SK-N-SH (cell line): Measurements from ENCODE around the gene GGTLC1. TPM values are rescaled to one million over a fixed set of nuclear protein-coding genes. Genes with fewer than 3 reads are reported as not detected.

Source experiments
- CTCF ChIA-PET: fragments of 300-600, 350-600 bp; formaldehyde crosslinking; extraction: SDS; loops from one replicate; lab custom pipeline; 2021; lab: Yijun Ruan, JAX
- POLR2A ChIA-PET: fragments of 350-600 bp; sonication (Branson Sonifier 250); formaldehyde crosslinking; extraction: SDS; loops from one replicate; lab custom pipeline; 2020; ENCODE audit warnings: antibody characterized with exemption, inconsistent platforms; lab: Yijun Ruan, JAX
- DNase-seq: peaks from one replicate; pipeline ENCODE4 v3.0.0; 2012
- H2AFZ ChIP-seq: fragments of 200-600 bp; sonication (generic); 2 replicates; pipeline ENCODE4 v1.8.1; 2016; ENCODE audit warnings: antibody characterized with exemption, mild to moderate bottlenecking, low read depth
- H3F3A ChIP-seq: fragments of 200-600 bp; sonication (generic); replicated peaks from 2 replicates; pipeline ENCODE3; 2016; ENCODE audit warnings: antibody characterized with exemption, mild to moderate bottlenecking; ENCODE audit not compliant: insufficient read depth
- H3K27ac ChIP-seq, 2 experiments: fragments of 200-500 bp in 1 of 2; fragments of 200-600 bp in 1 of 2; sonication (Bioruptor generic) in 1 of 2; sonication (generic), shearing (Covaris generic) in 1 of 2; 2 replicates each; pipeline versions ENCODE4 v1.5.1 to v1.6.1; 2014 to 2016; ENCODE audit warnings: low read depth in 2 of 2, inconsistent platforms in 1 of 2, low read length in 1 of 2, mild to moderate bottlenecking in 1 of 2, mixed read lengths in 1 of 2
- H3K27me3 ChIP-seq: fragments of 200-600 bp; sonication (generic), shearing (Covaris generic); 2 replicates; pipeline ENCODE4 v1.6.1; 2016; ENCODE audit warnings: mixed run types; ENCODE audit not compliant: insufficient read depth
- H3K36me3 ChIP-seq, 2 experiments: fragments of 200-500 bp in 1 of 2; fragments of 200-600 bp in 1 of 2; sonication (Bioruptor generic) in 1 of 2; sonication (generic) in 1 of 2; replicated peaks in 1 of 2; 2 replicates each; pipeline versions ENCODE3 to v1.5.1; 2014 to 2016; ENCODE audit warnings: low read length in 1 of 2, mild to moderate bottlenecking in 1 of 2; ENCODE audit not compliant: insufficient read depth in 2 of 2, control insufficient read depth in 1 of 2
- H3K4me1 ChIP-seq, 2 experiments: fragments of 200-500 bp in 1 of 2; fragments of 200-600 bp in 1 of 2; sonication (Bioruptor generic) in 1 of 2; sonication (generic), shearing (Covaris generic) in 1 of 2; 2 replicates each; pipeline versions ENCODE4 v1.5.1 to v1.6.1; 2014 to 2016; ENCODE audit warnings: low read depth in 1 of 2, low read length in 1 of 2, mixed run types in 1 of 2; ENCODE audit not compliant: insufficient read depth in 2 of 2, control insufficient read depth in 1 of 2
- H3K4me2 ChIP-seq: fragments of 200-600 bp; sonication (generic), shearing (Covaris generic); 2 replicates; pipeline ENCODE4 v1.6.1; 2017; ENCODE audit warnings: mixed run types
- H3K4me3 ChIP-seq, 2 experiments: fragments of 200-500 bp in 1 of 2; fragments of 200-600 bp in 1 of 2; sonication (Bioruptor generic) in 1 of 2; sonication (generic), shearing (Covaris generic) in 1 of 2; 2 replicates each; pipeline versions ENCODE4 v1.5.1 to v1.8.1; 2014 to 2016; ENCODE audit warnings: low read depth in 2 of 2, inconsistent platforms in 1 of 2, low read length in 1 of 2, mild to moderate bottlenecking in 1 of 2, mixed read lengths in 1 of 2, moderate library complexity in 1 of 2
- H3K79me2 ChIP-seq: fragments of 200-600 bp; sonication (generic); 2 replicates; pipeline ENCODE4 v1.8.1; 2017; ENCODE audit warnings: mild to moderate bottlenecking; ENCODE audit not compliant: insufficient read depth
- H3K9ac ChIP-seq: fragments of 200-600 bp; sonication (generic); 2 replicates; pipeline ENCODE4 v1.6.1; 2017; ENCODE audit warnings: mixed run types
- H3K9me2 ChIP-seq: fragments of 200-600 bp; sonication (generic); 2 replicates; pipeline ENCODE4 v1.6.1; 2017; ENCODE audit warnings: mixed run types
- H3K9me3 ChIP-seq: fragments of 200-600 bp; sonication (generic); 2 replicates; pipeline ENCODE4 v1.6.1; 2017; ENCODE audit warnings: mixed run types, mild to moderate bottlenecking, moderate library complexity
- H4K20me1 ChIP-seq: fragments of 200-600 bp; sonication (generic); 2 replicates; pipeline ENCODE4 v1.6.1; 2017; ENCODE audit warnings: mild to moderate bottlenecking, mixed run types; ENCODE audit not compliant: insufficient read depth
- CHD2 ChIP-seq: fragments of 150-350 bp; IDR thresholded peaks from 2 replicates; pipeline ENCODE4 v1.6.1; 2018; ENCODE audit warnings: low read length; ENCODE audit not compliant: partially characterized antibody
- EP300 ChIP-seq, 2 experiments: IDR thresholded peaks; 2 replicates each; pipeline versions ENCODE4 v1.4.0 to v1.6.1; 2012; ENCODE audit warnings: borderline replicate concordance in 1 of 2, low read depth in 1 of 2, low read length in 1 of 2
- GABPA ChIP-seq: IDR thresholded peaks from 2 replicates; pipeline ENCODE4 v1.4.0; 2012; ENCODE audit warnings: low read depth, mild to moderate bottlenecking
- JUND ChIP-seq: IDR thresholded peaks from 2 replicates; pipeline ENCODE4 v1.4.0; 2012
- MAX ChIP-seq: IDR thresholded peaks from 2 replicates; pipeline ENCODE4 v1.4.0; 2012; ENCODE audit warnings: low read depth
- MEF2A ChIP-seq: IDR thresholded peaks from 2 replicates; pipeline ENCODE4 v1.4.0; 2012; ENCODE audit warnings: low read depth, borderline replicate concordance
- NRF1 ChIP-seq: IDR thresholded peaks from 2 replicates; pipeline ENCODE4 v1.6.1; 2012; ENCODE audit warnings: low read depth, mild to moderate bottlenecking, low read length
- PBX3 ChIP-seq: IDR thresholded peaks from 2 replicates; pipeline ENCODE4; 2012
- RAD21 ChIP-seq: IDR thresholded peaks from 2 replicates; pipeline ENCODE4 v1.6.1; 2012; ENCODE audit warnings: mild to moderate bottlenecking, low read length
- RCOR1 ChIP-seq: fragments of 150-350 bp; IDR thresholded peaks from 2 replicates; pipeline ENCODE4 v1.6.1; 2017; ENCODE audit warnings: antibody characterized with exemption, low read length
- REST ChIP-seq: IDR thresholded peaks from 2 replicates; pipeline ENCODE4 v1.6.1; 2012; ENCODE audit warnings: mild to moderate bottlenecking, low read depth, low read length, moderate library complexity
- SIN3A ChIP-seq: IDR thresholded peaks from 2 replicates; pipeline ENCODE4 v1.6.1; 2012; ENCODE audit warnings: low read depth, mild to moderate bottlenecking, low read length, moderate library complexity, borderline replicate concordance
- SMC3 ChIP-seq: IDR thresholded peaks from 2 replicates; pipeline ENCODE4 v1.6.1; 2012; ENCODE audit warnings: low read depth, low read length, improper control_type of control experiment
- TAF1 ChIP-seq: IDR thresholded peaks from 2 replicates; pipeline ENCODE4 v1.6.1; 2012; ENCODE audit warnings: low read depth, mild to moderate bottlenecking, low read length, moderate library complexity, borderline replicate concordance
- TEAD4 ChIP-seq: IDR thresholded peaks from 2 replicates; pipeline ENCODE4 v1.4.0; 2012; ENCODE audit warnings: mild to moderate bottlenecking, borderline replicate concordance; ENCODE audit not compliant: insufficient read depth
- USF1 ChIP-seq: IDR thresholded peaks from 2 replicates; pipeline ENCODE4 v1.4.0; 2012; ENCODE audit warnings: low read depth, borderline replicate concordance
- YY1 ChIP-seq: IDR thresholded peaks from 2 replicates; pipeline ENCODE4 v1.4.0; 2012; ENCODE audit warnings: low read depth, mild to moderate bottlenecking
- ZBTB33 ChIP-seq: IDR thresholded peaks from 2 replicates; pipeline ENCODE4 v1.4.0; 2012; ENCODE audit warnings: low read depth, borderline replicate concordance
- WGBS: methylation state at CpG from one replicate; pipeline ENCODE4 v1.1.6; 2017; ENCODE audit warnings: low lambda C conversion rate; 5-methylcytosine and 5-hydroxymethylcytosine counted together
- polyA plus RNA-seq, 3 experiments: library from polyadenylated mRNA; depleted of rRNA; stranded (reverse); fragments of >200 nt; gene quantifications; 2 replicates each; pipeline ENCODE4 v1.2.3, GENCODE V29; 2012

The GGTLC1 gene
- polyA plus RNA-seq, 1 of the 3 experiments (the other 2 are of a cell fraction), result not detected

GRCh38 chr20:23966927-23967615 lies 21.5 kb downstream of the GGTLC1 start:
- no peaks in the 10 kb centered on the region for H3K79me2 ChIP-seq
- no peaks in the 10 kb centered on the region for H3F3A ChIP-seq
- H3K9ac ChIP-seq, result no peak overlapping the region
- H3K36me3 ChIP-seq, result no peaks in the 10 kb centered on the region
- H3K27me3 ChIP-seq, result no peaks in the 10 kb centered on the region
- 0 out of 2 replicates have a peak, but pooled peaks cover 3% of the 10 kb centered on the region for H3K9me3 ChIP-seq
- no peak for DNase-seq
- H3K27ac ChIP-seq, result no peak overlapping the region
- TF ChIP-seq RAD21 (no peak), MAX (no peak), SIN3A (no peak), EP300 (IDR thresholded peaks at IDR 0.05; ENCODE audit: borderline replicate concordance in 1 of 2, low read depth in 1 of 2, low read length in 1 of 2) (no peak), JUND (no peak), TEAD4 (no peak), YY1 (no peak), PBX3 (no peak)
- no peaks in the 10 kb centered on the region for H3K9me2 ChIP-seq
- no peaks in the 10 kb centered on the region for H3K4me1 ChIP-seq
- H4K20me1 ChIP-seq, result no peaks in the 10 kb centered on the region
- ChIA-PET POLR2A (no interaction called here), CTCF (interaction anchor here (0.9 to 1.4 kb wide), 3 partner anchors 11 to 30 kb away, joined by 3 to 4 read pairs (median 3); no protein-coding TSS in a partner anchor)
- no peak overlapping the region for H3K4me3 ChIP-seq
- H2AFZ ChIP-seq, result no peak overlapping the region
- WGBS, result 22% methylated on average over 8 of the region's 8 CpGs
- H3K4me2 ChIP-seq, result no peak overlapping the region

- no peaks in the 10 kb centered on the region for H3K27me3 ChIP-seq
- H3K9ac ChIP-seq, result no peak overlapping the region
- no peak overlapping the region for H3K27ac ChIP-seq
- H3K4me2 ChIP-seq, result no peak overlapping the region
- CTCF ChIA-PET, result interaction anchor here (0.9 to 1.4 kb wide), 3 partner anchors 12 to 30 kb away, joined by 3 to 4 read pairs (median 3); no protein-coding TSS in a partner anchor
- no peaks in the 10 kb centered on the region for H3K79me2 ChIP-seq
- POLR2A ChIA-PET, result no interaction called here
- no peaks in the 10 kb centered on the region for H4K20me1 ChIP-seq
- no peaks in the 10 kb centered on the region for H3F3A ChIP-seq
- H3K4me1 ChIP-seq, result no peaks in the 10 kb centered on the region
- H3K9me3 ChIP-seq, result 0 out of 2 replicates have a peak, but pooled peaks cover 3% of the 10 kb centered on the region
- no peak overlapping the region for H2AFZ ChIP-seq
- H3K4me3 ChIP-seq, result no peak overlapping the region
- H3K9me2 ChIP-seq, result no peaks in the 10 kb centered on the region
- no peaks in the 10 kb centered on the region for H3K36me3 ChIP-seq
- WGBS, result 33% methylated on average over 6 of the region's 6 CpGs
- no peak for DNase-seq
- no peak for TF ChIP-seq TAF1
- TF ChIP-seq SMC3, result no peak
- TF ChIP-seq RAD21, result no peak
- no peak for TF ChIP-seq MAX
- no peak for TF ChIP-seq YY1
- TF ChIP-seq NRF1, result no peak
- no peak for TF ChIP-seq RCOR1
- TF ChIP-seq REST, result no peak
- TF ChIP-seq CHD2, result no peak
- TF ChIP-seq GABPA, result no peak
- no peak for TF ChIP-seq USF1
- TF ChIP-seq JUND, result no peak
- TF ChIP-seq ZBTB33, result no peak
- TF ChIP-seq TEAD4, result no peak
- TF ChIP-seq MEF2A, result no peak
Measured at GRCh38 chr20:23966298-23966697, 22.3 kb downstream of the GGTLC1 start.
